Body of pancreas (tissue), 4 donors: ENCODE data around the gene ZNF488. TPM values are rescaled to one million over a fixed set of nuclear protein-coding genes. Genes with fewer than 3 reads are reported as not detected.

Experiments
- ATAC-seq: fragments of 150-250 bp; one replicate; pipeline ENCODE4 v1.9.1; 2016
- DNase-seq, 4 donors: peaks; one replicate each; pipeline ENCODE4 v3.0.0-alpha.2; 2019
- H3K27ac ChIP-seq, 4 donors: fragments of 200-600 bp; sonication (generic); 1 replicate in 3 of 4; 2 replicates in 1 of 4; pipeline versions ENCODE4 v1.5.1 to v1.6.1; 2016 to 2019; ENCODE audit warnings: mild to moderate bottlenecking in 1 of 4, mixed read lengths in 1 of 4, moderate library complexity in 1 of 4
- H3K27me3 ChIP-seq, 2 donors: fragments of 200-600 bp; sonication (generic); one replicate each; pipeline ENCODE4 v1.6.0; 2016; ENCODE audit warnings: mild to moderate bottlenecking in 1 of 2
- H3K36me3 ChIP-seq, 2 donors: fragments of 200-600 bp; sonication (generic); replicated peaks in 1 of 2; 2 replicates each; pipeline ENCODE4 v1.5.1; 2016; ENCODE audit warnings: low read depth in 2 of 2; ENCODE audit not compliant: insufficient read depth in 1 of 2
- H3K4me1 ChIP-seq: fragments of 200-600 bp; sonication (generic); one replicate; pipeline ENCODE4 v1.6.0; 2016
- H3K4me3 ChIP-seq, 2 donors: fragments of 200-600 bp; sonication (generic); 1 replicate in 1 of 2; 2 replicates in 1 of 2; pipeline ENCODE4 v1.5.1; 2016 to 2019
- H3K9me3 ChIP-seq, 3 donors: fragments of 200-600 bp; sonication (generic); 1 replicate in 2 of 3; 2 replicates in 1 of 3; pipeline ENCODE4 v1.5.1; 2016
- CTCF ChIP-seq, 7 experiments: fragments of 450-650 bp in 4 of 7; fragments of 200-600 bp in 3 of 7; sonication (generic) in 3 of 7; IDR thresholded peaks; one replicate each; pipeline ENCODE4 v1.5.1; 2016 to 2019; ENCODE audit warnings: antibody characterized with exemption in 7 of 7
- POLR2A ChIP-seq, 3 donors: fragments of 450-650 bp; IDR thresholded peaks; one replicate each; pipeline ENCODE4 v1.6.1; 2016; ENCODE audit warnings: antibody characterized with exemption in 3 of 3, mild to moderate bottlenecking in 2 of 3
- WGBS, 2 donors: methylation state at CpG; one replicate each; pipeline ENCODE4 v1.1.5; 2017; 5-methylcytosine and 5-hydroxymethylcytosine counted together
- intact Hi-C: fragments of 100-400 bp; cut with DNase I; formaldehyde crosslinking; loops from one replicate; pipeline ENCODE4 v1.15.1; 2023
- total RNA-seq, 2 donors: library from RNA; depleted of rRNA; stranded (reverse); fragments of >200 nt; gene quantifications; one replicate each; pipeline ENCODE4 v1.1.0, GENCODE V29; 2016

Gene ZNF488
- total RNA-seq, 2 donors from 2014 or later, result 0.26 TPM; not detected in 1

- Histone ChIP-seq H3K4me1 (no peaks in the 10 kb centered on the region), H3K36me3 (no peaks in the 10 kb centered on the region), H3K27me3 (no peaks in the 10 kb centered on the region), H3K27ac (no peak overlapping the region), H3K4me3 (no peak overlapping the region), H3K9me3 (no peaks in the 10 kb centered on the region)
- TF ChIP-seq CTCF (IDR thresholded peaks at IDR 0.05), result no peak
- TF ChIP-seq POLR2A (IDR thresholded peaks at IDR 0.05), result no peak
- intact Hi-C loops, result no loop called here
- ATAC-seq (no peak), DNase-seq (no peak)
- 77 to 82% methylated on average over 6 to 7 of the region's 7 CpGs for whole genome bisulfite sequencing, 2 donors
Measured at GRCh38 chr10:47421057-47421952, 37.2 kb upstream of the ZNF488 start.

GRCh38 chr10:47420305-47421056, 36.4 kb upstream of the ZNF488 start:
- Histone ChIP-seq H3K27me3 (no peaks in the 10 kb centered on the region), H3K27ac (no peak overlapping the region), H3K4me3 (no peak overlapping the region), H3K36me3 (no peaks in the 10 kb centered on the region), H3K4me1 (no peaks in the 10 kb centered on the region), H3K9me3 (no peaks in the 10 kb centered on the region)
- no peak for DNase-seq
- no peak for ATAC-seq
- intact Hi-C loops, result no loop called here
- no peak for TF ChIP-seq POLR2A (IDR thresholded peaks at IDR 0.05)
- no peak for TF ChIP-seq CTCF (IDR thresholded peaks at IDR 0.05)
- WGBS, 2 donors, result 73 to 80% methylated on average over 8 to 14 of the region's 14 CpGs

- DNase-seq (no peak), ATAC-seq (no peak)
- Histone ChIP-seq H3K27me3 (no peaks in the 10 kb centered on the region), H3K9me3 (no peaks in the 10 kb centered on the region), H3K36me3 (no peaks in the 10 kb centered on the region), H3K4me1 (no peaks in the 10 kb centered on the region), H3K4me3 (no peak overlapping the region), H3K27ac (no peak overlapping the region)
- 56 to 75% methylated on average over 1 to 2 of the region's 2 CpGs for WGBS, 2 donors
- TF ChIP-seq CTCF (IDR thresholded peaks at IDR 0.05) (no peak), POLR2A (IDR thresholded peaks at IDR 0.05) (no peak)
- intact Hi-C loops, result no loop called here
Measured at GRCh38 chr10:47419421-47419820, 35.3 kb upstream of the ZNF488 start.

- DNase-seq (no peak), ATAC-seq (no peak)
- no peak overlapping the region for H3K4me3 ChIP-seq
- intact Hi-C loops, result no loop called here
- no peaks in the 10 kb centered on the region for H3K27me3 ChIP-seq
- no peak overlapping the region for H3K27ac ChIP-seq
- 81 to 85% methylated on average over 4 of the region's 4 CpGs for WGBS, 2 donors
- H3K4me1 ChIP-seq, result no peaks in the 10 kb centered on the region
- TF ChIP-seq POLR2A (IDR thresholded peaks at IDR 0.05) (no peak), CTCF (IDR thresholded peaks at IDR 0.05) (no peak)
- no peaks in the 10 kb centered on the region for H3K9me3 ChIP-seq
- H3K36me3 ChIP-seq, result no peaks in the 10 kb centered on the region
Measured at GRCh38 chr10:47418966-47419365, 34.9 kb upstream of the ZNF488 start.
